ENCODE results near the gene MORC1.

Gene MORC1

DNA sequence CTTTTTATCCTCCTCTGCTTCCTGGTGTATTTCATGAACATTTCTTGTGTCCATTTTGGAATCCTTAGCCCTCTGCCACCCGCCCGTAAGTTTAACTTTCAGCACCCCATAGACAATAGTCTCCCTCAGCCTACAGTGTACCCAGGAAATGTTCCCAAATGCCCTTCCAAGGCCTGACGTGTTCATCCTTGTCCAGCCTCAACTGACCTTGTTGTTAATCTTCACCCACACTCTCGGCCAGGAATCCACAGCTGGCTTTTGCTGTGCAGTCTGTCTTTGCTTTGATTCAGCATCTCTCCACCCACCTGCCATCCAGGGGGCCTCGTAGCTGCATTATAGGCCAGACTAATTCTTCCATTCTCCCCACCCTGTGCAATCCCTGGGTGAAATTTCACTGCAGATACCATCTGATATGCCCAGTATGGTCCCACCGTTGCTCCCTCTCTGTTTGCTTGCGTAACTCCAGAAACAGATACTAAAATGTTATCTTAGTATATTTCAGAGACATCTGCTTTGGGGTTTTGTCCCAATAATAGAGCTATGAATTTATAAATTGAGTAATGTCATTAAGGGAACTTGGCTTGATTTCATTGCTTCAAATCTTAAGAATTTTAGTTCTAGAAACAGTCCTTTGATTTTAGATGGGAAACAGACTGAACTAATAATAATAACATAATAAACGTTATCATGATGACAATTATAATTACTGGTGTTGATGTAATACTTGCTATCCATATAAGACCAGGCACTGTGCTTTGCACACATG lies 180.8 kb downstream of the MORC1 start:
- H3K27me3 Mint-ChIP-seq (ENCODE audit: low read depth): peaks cover 4% of the 10 kb centered on the region
- no peaks in the 10 kb centered on the region for H3K36me3 Mint-ChIP-seq (ENCODE audit: low read depth)
- H3K9me3 Mint-ChIP-seq: no peaks in the 10 kb centered on the region
- H3K4me1 Mint-ChIP-seq: peaks cover 18% of the 10 kb centered on the region
- H3K4me3 Mint-ChIP-seq: no peak overlapping the region
- TF ChIP-seq, protein P1, sequence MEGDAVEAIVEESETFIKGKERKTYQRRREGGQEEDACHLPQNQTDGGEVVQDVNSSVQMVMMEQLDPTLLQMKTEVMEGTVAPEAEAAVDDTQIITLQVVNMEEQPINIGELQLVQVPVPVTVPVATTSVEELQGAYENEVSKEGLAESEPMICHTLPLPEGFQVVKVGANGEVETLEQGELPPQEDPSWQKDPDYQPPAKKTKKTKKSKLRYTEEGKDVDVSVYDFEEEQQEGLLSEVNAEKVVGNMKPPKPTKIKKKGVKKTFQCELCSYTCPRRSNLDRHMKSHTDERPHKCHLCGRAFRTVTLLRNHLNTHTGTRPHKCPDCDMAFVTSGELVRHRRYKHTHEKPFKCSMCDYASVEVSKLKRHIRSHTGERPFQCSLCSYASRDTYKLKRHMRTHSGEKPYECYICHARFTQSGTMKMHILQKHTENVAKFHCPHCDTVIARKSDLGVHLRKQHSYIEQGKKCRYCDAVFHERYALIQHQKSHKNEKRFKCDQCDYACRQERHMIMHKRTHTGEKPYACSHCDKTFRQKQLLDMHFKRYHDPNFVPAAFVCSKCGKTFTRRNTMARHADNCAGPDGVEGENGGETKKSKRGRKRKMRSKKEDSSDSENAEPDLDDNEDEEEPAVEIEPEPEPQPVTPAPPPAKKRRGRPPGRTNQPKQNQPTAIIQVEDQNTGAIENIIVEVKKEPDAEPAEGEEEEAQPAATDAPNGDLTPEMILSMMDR (IDR thresholded peaks at IDR 0.05; ENCODE audit: unreplicated experiment in 3 of 3): no peak
- H3K27ac Mint-ChIP-seq: peak overlapping the region in 1 of 3 experiments; percentile 32

DNA sequence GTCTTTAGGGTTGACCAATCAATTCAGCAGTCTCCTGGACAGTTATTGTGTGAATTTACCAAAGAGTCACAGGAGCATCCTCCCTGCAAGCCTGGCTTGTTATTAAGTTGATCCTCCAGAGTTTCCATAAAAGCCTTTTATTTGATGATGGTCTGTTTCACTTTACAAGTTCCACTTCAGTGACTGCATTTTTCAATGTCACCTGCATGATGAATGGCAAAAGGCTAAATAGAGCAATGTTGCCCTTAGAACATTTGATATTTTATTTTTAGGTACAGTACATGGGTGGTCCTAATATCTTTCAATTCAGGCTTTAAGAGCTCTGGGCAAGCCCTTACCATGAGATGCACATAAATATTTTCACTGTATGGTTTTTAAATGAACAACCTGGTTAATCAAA lies 186.9 kb downstream of the MORC1 start:
- Mint-ChIP-seq H3K9me3 (peaks cover 9% of the 10 kb centered on the region), H3K4me1 (no peaks in the 10 kb centered on the region), H3K4me3 (no peak overlapping the region), H3K27ac (no peak overlapping the region), H3K36me3 (ENCODE audit: low read depth) (no peaks in the 10 kb centered on the region), H3K27me3 (ENCODE audit: low read depth) (no peaks in the 10 kb centered on the region)
- TF ChIP-seq, protein P1 (IDR thresholded peaks at IDR 0.05; ENCODE audit: unreplicated experiment in 3 of 3): no peak

DNA sequence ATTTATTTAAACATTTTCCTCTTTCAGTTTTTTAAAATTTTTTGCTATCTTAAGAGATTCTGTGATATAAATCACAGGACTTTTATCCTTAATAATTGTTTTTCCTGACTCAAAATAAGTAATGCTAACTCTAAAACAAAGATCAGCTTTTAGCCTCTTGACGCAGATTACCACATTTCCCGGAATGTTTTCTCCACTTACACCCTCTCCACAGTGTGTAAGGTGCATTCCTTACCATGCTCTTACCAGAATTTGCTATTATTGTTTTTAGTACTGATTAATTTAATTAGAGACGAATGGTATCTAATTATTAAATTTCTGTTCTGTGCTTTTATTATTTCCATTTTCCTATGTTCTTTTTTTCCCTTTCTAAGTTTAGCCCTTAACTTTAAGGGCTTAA lies 199.1 kb downstream of the MORC1 start:
- TF ChIP-seq, protein P1 (IDR thresholded peaks at IDR 0.05; ENCODE audit: unreplicated experiment in 3 of 3): no peak
- Mint-ChIP-seq H3K4me3 (no peak overlapping the region), H3K27me3 (ENCODE audit: low read depth) (peaks cover 9% of the 10 kb centered on the region), H3K4me1 (no peaks in the 10 kb centered on the region), H3K27ac (no peak overlapping the region), H3K9me3 (peaks cover 9% of the 10 kb centered on the region), H3K36me3 (ENCODE audit: low read depth) (no peaks in the 10 kb centered on the region)

GRCh38 chr3:108914774-108915641 lies 202.9 kb downstream of the MORC1 start:
- Mint-ChIP-seq H3K4me3 (no peak overlapping the region), H3K4me1 (no peaks in the 10 kb centered on the region), H3K36me3 (ENCODE audit: low read depth) (no peaks in the 10 kb centered on the region), H3K9me3 (no peaks in the 10 kb centered on the region), H3K27me3 (ENCODE audit: low read depth) (peaks cover 6% of the 10 kb centered on the region), H3K27ac (no peak overlapping the region)
- TF ChIP-seq, protein P1 (IDR thresholded peaks at IDR 0.05; ENCODE audit: unreplicated experiment in 3 of 3): peak; percentile 87 to 90 (median 89)

DNA sequence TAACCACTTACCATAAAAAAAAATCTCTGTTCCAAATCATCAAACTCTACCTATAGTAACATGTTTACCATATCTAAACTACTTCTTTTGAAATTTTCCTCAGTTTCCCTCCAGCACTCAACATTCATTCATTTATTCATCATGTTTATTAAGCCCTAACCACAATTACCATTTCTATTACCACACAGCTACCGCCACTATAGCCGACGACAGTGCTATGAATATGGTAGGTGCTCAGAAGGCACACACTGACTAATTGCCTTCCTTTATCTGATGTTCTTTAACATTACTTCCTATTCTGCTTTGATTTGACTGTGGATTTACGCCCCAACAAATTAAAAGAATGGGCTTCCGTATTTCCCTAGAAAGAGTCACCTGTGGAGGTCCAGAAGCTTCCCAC lies 208.1 kb downstream of the MORC1 start:
- Mint-ChIP-seq H3K27ac (no peak overlapping the region), H3K27me3 (ENCODE audit: low read depth) (peaks cover 7% of the 10 kb centered on the region), H3K36me3 (ENCODE audit: low read depth) (no peaks in the 10 kb centered on the region), H3K4me3 (no peak overlapping the region), H3K9me3 (no peaks in the 10 kb centered on the region), H3K4me1 (no peaks in the 10 kb centered on the region)
- TF ChIP-seq, protein P1 (IDR thresholded peaks at IDR 0.05; ENCODE audit: unreplicated experiment in 3 of 3): no peak
